Epithelial cell of esophagus (primary cell): ENCODE data around the gene MRPL17.
"Not testable (repeated sequence)": the region's sequence is repeated elsewhere in the genome, so short reads cannot be mapped to it uniquely, and the experiment has no call there.

Experiments
- DNase-seq: peaks from one replicate; pipeline ENCODE4 v3.0.0; 2010; ENCODE audit warnings: low read depth
- H3K4me3 ChIP-seq: 2 replicates; pipeline ENCODE4 v1.5.1; 2011; ENCODE audit warnings: mild to moderate bottlenecking, low read length, control low read depth
- TF ChIP-seq, protein P1 (sequence below): IDR thresholded peaks from 2 replicates; pipeline ENCODE4 v1.5.1; 2011; ENCODE audit warnings: low read depth, mild to moderate bottlenecking, low read length, control low read depth, inconsistent platforms; ENCODE audit not compliant: insufficient read depth; ENCODE audit errors: missing control alignments

MRPL17 gene

DNA sequence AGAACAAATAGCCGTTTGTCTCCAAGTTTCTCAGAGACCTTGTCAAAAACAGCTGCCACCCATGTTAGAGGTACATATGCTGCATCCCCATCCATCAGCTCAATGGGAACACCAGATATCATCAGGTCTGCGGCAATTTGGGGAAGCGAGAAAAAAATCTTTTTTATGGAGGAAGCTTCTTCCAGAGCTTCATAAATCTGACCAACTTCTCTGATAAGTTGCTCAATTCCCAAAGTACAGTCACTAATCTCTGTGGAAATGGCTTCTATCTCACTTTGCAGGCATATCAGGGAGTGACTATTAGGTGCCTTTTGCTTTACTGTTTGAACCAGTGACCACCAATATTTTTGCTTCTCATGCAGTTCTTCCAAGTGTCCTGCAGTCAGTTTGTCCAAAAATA, 34.3 kb upstream of the MRPL17 start:
- no peak for DNase-seq
- TF ChIP-seq, protein P1, sequence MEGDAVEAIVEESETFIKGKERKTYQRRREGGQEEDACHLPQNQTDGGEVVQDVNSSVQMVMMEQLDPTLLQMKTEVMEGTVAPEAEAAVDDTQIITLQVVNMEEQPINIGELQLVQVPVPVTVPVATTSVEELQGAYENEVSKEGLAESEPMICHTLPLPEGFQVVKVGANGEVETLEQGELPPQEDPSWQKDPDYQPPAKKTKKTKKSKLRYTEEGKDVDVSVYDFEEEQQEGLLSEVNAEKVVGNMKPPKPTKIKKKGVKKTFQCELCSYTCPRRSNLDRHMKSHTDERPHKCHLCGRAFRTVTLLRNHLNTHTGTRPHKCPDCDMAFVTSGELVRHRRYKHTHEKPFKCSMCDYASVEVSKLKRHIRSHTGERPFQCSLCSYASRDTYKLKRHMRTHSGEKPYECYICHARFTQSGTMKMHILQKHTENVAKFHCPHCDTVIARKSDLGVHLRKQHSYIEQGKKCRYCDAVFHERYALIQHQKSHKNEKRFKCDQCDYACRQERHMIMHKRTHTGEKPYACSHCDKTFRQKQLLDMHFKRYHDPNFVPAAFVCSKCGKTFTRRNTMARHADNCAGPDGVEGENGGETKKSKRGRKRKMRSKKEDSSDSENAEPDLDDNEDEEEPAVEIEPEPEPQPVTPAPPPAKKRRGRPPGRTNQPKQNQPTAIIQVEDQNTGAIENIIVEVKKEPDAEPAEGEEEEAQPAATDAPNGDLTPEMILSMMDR, result no peak
- no peak overlapping the region for H3K4me3 ChIP-seq

DNA sequence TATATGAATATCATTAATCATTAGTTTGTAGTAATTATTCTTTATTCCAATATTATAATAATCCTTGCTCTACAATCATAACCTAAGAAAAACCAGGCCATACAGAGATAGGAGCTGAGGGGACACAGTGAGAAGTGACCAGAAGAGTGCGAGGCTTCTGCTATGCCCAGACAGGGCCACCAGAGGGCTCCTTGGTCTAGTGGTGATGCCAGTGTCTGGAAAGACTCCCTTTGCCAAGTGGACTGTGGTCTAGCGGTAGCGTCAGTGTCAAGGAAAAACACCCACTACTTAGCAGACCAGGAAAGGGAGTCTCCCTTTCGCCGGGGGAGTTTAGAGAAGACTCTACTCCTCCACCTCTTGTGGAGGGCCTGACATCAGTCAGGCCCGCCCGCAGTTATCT, 28.4 kb upstream of the MRPL17 start:
- DNase-seq, result peak; percentile 13
- TF ChIP-seq, protein P1, result peak; percentile 56

DNA sequence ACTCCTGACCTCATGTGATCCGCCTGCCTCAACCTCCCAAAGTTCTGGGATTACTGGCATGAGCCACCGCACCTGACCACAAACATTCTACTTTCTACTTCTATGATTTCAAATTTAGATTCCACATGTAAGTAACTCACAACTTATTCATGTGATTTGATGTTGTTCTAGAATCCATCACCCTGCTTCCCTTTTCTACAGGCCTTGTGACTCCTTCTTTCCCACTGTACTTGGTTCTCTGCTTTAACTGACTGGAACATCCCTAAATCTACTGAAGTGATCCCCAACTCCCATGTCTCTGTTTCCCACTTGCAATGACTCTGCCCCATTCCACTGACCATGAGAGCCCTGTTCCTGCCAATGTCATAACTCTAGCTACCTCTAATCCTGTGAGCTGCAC, 25.7 kb upstream of the MRPL17 start:
- TF ChIP-seq, protein P1, result no peak
- DNase-seq, result no peak

More for the DNA sequence above, 28.4 kb upstream of the MRPL17 start:
- H3K4me3 ChIP-seq, result not testable (repeated sequence)

DNA sequence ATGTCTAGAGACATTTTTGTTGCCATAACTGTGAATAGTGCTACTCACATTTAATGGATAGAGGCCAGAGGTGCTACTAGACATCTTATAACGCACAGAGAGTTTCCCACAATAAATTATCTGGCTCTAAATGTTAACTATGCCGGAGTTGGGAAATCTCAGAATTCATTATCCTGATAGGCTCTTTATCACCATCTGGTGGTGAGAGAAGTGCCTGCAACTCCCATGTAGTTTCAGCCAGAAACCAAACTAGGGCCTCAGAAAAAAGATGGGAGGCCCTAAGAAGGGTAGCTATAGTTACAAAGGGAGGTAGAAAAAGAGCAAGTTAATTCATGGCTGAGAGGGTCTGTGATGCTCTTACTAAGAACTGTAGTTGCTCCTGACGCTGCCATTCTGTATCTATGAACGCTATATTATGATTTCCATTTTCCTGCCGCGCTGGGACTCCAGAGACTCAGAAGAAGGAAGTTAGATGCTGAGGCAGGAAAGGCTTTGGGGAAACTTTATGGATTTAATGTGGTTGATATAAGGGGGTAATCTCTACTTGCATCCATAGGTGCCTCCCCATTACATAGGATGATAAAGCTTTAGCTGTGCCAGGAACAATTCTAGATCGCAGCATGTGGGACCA, 22.9 kb upstream of the MRPL17 start:
- H3K4me3 ChIP-seq, result no peak overlapping the region
- DNase-seq, result peak; percentile 61
- TF ChIP-seq, protein P1, result peak; percentile 98

More for the DNA sequence above, 25.7 kb upstream of the MRPL17 start:
- H3K4me3 ChIP-seq, result no peak overlapping the region

DNA sequence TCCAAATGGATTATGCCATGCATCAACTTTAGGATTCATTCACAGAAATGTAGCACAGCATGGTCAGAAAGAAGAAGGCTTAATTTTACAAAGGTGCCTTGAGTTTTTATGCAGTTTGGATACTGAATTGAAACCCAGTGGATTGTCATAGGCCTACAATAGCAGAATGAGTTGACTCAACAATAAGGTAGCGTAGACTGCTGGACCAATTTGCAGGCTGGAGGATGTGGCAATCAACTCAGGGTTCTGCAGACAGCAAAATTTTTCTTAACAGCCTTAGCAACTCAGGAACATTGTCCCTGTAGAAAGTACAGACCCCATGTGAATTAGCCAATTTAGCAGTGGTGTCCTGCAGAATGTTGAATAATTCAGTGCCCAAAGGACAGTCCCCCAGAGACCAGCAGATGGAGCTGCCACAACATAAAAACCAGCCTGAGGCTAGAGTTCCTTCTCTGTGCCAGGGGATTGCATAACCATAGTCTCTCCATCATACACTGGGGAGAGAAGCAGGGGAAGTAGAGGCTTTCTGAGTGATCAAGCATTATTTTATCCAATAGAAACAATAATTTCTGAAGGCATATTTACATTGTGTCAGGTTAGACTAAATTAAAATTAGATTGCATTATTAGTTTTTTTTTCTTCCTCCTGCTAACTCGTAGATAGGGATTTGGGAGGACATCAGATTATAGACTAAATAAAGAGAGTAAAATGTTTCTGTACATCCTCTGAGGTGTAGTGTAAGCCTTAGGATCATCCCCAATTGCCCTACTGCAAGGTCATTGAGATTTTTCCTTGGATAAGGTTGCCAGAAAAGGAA, 20.3 kb upstream of the MRPL17 start:
- DNase-seq, result peak; percentile 86
- TF ChIP-seq, protein P1, result peak; percentile 82
- H3K4me3 ChIP-seq, result no peak overlapping the region

DNA sequence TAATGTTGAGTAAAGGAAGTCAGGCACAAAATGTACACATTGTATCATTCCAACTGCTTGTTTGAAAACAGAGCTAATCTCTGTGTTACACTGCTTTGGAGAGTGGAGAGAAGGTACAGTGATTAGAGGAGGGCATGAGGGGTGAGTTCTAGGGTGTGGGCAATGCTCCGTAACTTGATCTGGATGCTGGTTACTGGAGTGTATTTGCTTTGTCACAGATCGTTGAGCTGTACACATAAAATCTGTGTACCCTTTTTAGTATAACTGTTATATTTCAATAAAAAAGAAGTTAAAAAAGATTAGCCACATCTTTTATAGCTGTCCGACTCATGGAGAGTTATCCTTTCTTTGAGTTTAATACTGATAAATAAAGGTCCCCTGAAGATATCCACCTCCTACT, 18.8 kb upstream of the MRPL17 start:
- not testable (repeated sequence) for DNase-seq, H3K4me3 ChIP-seq

DNA sequence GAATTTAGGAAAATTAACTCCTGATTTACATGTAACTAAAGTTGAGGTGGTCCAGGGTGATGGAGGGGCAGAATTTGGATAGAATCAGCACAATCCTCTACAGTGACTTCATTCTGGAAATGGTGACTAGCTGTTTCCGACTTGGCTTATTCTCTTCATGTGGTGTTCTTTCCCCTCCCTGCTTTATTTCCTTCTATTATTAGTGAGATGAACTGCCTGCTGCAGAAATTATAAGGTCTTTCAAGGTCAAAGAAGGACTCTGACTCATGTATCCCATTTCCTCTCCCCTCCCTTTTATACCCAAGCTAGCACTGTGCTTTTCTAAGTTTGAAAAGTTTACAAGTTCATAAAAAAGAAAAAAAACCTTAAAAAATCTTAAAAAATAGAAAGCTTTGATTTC, 12.2 kb upstream of the MRPL17 start:
- H3K4me3 ChIP-seq, result no peak overlapping the region
- DNase-seq, result no peak
- TF ChIP-seq, protein P1, result no peak
